ENCODE measurements around the gene CEP55. TPM values are rescaled to one million over a fixed set of nuclear protein-coding genes. Genes with fewer than 3 reads are reported as not detected.

Gene CEP55
- total and polyA plus RNA-seq, 10 of the 15 experiments (the other 5 are each of a cell fraction or from before 2014, with no cell fraction given), result 14.6 to 83.6 (median 52.0) TPM

GRCh38 chr10:93496322-93497041 lies at the start of gene CEP55 (continued):
- TF ChIP-seq, protein P1, sequence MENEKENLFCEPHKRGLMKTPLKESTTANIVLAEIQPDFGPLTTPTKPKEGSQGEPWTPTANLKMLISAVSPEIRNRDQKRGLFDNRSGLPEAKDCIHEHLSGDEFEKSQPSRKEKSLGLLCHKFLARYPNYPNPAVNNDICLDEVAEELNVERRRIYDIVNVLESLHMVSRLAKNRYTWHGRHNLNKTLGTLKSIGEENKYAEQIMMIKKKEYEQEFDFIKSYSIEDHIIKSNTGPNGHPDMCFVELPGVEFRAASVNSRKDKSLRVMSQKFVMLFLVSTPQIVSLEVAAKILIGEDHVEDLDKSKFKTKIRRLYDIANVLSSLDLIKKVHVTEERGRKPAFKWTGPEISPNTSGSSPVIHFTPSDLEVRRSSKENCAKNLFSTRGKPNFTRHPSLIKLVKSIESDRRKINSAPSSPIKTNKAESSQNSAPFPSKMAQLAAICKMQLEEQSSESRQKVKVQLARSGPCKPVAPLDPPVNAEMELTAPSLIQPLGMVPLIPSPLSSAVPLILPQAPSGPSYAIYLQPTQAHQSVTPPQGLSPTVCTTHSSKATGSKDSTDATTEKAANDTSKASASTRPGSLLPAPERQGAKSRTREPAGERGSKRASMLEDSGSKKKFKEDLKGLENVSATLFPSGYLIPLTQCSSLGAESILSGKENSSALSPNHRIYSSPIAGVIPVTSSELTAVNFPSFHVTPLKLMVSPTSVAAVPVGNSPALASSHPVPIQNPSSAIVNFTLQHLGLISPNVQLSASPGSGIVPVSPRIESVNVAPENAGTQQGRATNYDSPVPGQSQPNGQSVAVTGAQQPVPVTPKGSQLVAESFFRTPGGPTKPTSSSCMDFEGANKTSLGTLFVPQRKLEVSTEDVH (IDR thresholded peaks at IDR 0.05; ENCODE audit: low read depth, partially characterized antibody), result no peak
- TF ChIP-seq NFYB (IDR thresholded peaks at IDR 0.05; ENCODE audit: insufficient read depth, low read depth, low read length) (peak; percentile 73), GABPA (IDR thresholded peaks at IDR 0.05; ENCODE audit: low read depth) (peak; percentile 83), ZNF24 (IDR thresholded peaks at IDR 0.05) (no peak), HDAC2 (IDR thresholded peaks at IDR 0.05) (no peak; the same call in 1 of the 2 replicates), SMAD5 (IDR thresholded peaks at IDR 0.05; ENCODE audit: low read depth) (no peak), KLF5 (IDR thresholded peaks at IDR 0.05; ENCODE audit: partially characterized antibody) (no peak)
- TF ChIP-seq, protein P2, sequence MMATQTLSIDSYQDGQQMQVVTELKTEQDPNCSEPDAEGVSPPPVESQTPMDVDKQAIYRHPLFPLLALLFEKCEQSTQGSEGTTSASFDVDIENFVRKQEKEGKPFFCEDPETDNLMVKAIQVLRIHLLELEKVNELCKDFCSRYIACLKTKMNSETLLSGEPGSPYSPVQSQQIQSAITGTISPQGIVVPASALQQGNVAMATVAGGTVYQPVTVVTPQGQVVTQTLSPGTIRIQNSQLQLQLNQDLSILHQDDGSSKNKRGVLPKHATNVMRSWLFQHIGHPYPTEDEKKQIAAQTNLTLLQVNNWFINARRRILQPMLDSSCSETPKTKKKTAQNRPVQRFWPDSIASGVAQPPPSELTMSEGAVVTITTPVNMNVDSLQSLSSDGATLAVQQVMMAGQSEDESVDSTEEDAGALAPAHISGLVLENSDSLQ (IDR thresholded peaks at IDR 0.05), result peak; percentile 76

DNA sequence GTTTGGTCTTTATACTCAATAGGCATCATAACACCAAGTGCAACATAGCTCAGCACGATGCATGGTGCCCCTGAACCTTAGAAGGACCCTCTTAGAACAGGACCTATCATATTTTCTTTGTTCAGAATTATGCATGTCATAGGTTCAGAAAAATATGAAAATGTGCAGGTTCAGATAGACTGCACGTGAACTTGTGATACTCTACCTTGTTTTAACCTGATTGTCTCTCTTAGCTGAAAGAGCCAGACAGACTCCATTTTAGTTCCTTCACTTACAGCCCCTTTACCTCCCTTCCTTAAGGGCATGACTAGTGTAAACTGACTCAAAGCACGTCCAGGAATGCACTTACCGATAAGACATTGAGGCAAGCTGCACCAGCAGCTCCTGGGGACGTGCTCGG lies 49.4 kb upstream of the CEP55 start:
- intact Hi-C loops (cut with micrococcal nuclease; ENCODE audit: unreplicated experiment) (no loop called here), in situ Hi-C loops (cut with MboI) (no loop called here)
- Histone ChIP-seq H3K9me3 (replicated peaks; ENCODE audit: control insufficient read depth, insufficient read depth, low read length) (no peaks in the 10 kb centered on the region), H3K36me3 (ENCODE audit: control insufficient read depth in 2 of 2, insufficient read depth in 2 of 2, low read length in 1 of 2) (no peaks in the 10 kb centered on the region), H3K79me2 (ENCODE audit: control insufficient read depth, insufficient read depth, low read length) (no peaks in the 10 kb centered on the region), H3K27me3 (replicated peaks in 1 of 2; ENCODE audit: control insufficient read depth in 2 of 2, insufficient read depth in 2 of 2, low read length in 1 of 2) (no peaks in the 10 kb centered on the region), H3K4me3 (no peak overlapping the region), H4K20me1 (ENCODE audit: control insufficient read depth, insufficient read depth) (no peaks in the 10 kb centered on the region), H3K9ac (ENCODE audit: control insufficient read depth, insufficient read depth, low read length) (no peak overlapping the region), H3K4me1 (ENCODE audit: control insufficient read depth, insufficient read depth, low read length) (no peaks in the 10 kb centered on the region), H3K27ac (ENCODE audit: control insufficient read depth, insufficient read depth) (no peak overlapping the region), H3K4me2 (ENCODE audit: control insufficient read depth, insufficient read depth) (no peak overlapping the region), H2AFZ (ENCODE audit: control insufficient read depth, low read depth, low read length) (no peak overlapping the region)
- FAIRE-seq (no peak), DNase-seq (ENCODE audit: low read depth, low spot score) (no peak), ATAC-seq (no peak)
- ChIA-PET SMC1A (ENCODE audit: uncharacterized antibody, unreplicated experiment) (no interaction called here), RAD21 (ENCODE audit: unreplicated experiment) (interaction anchor here (0.7 kb wide), 1 partner anchor 28 kb away, joined by 3 read pairs; no protein-coding TSS in a partner anchor), POLR2A (no interaction called here), CTCF (interaction anchor here (2.6 kb wide), 1 partner anchor 35 kb away, joined by 10 read pairs; the partner anchor contains the start of gene MYOF)
- WGBS (ENCODE audit: insufficient coverage, insufficient replicate concordance, low lambda C conversion rate, missing lambda C conversion rate), result 38% methylated on average over 6 of the region's 6 CpGs
- BruUV-seq (replicated peaks), result no TSS peak
- TF ChIP-seq RFX5 (IDR thresholded peaks at IDR 0.05; ENCODE audit: low read depth, low read length) (no peak), BACH1 (IDR thresholded peaks at IDR 0.05; ENCODE audit: borderline replicate concordance) (no peak), NFXL1 (IDR thresholded peaks at IDR 0.05; ENCODE audit: borderline replicate concordance) (no peak), RAD21 (IDR thresholded peaks at IDR 0.05; ENCODE audit: insufficient read depth, low read depth, low read length) (no peak), NFYB (IDR thresholded peaks at IDR 0.05; ENCODE audit: insufficient read depth, low read depth, low read length) (no peak)
- TF ChIP-seq, protein P3, sequence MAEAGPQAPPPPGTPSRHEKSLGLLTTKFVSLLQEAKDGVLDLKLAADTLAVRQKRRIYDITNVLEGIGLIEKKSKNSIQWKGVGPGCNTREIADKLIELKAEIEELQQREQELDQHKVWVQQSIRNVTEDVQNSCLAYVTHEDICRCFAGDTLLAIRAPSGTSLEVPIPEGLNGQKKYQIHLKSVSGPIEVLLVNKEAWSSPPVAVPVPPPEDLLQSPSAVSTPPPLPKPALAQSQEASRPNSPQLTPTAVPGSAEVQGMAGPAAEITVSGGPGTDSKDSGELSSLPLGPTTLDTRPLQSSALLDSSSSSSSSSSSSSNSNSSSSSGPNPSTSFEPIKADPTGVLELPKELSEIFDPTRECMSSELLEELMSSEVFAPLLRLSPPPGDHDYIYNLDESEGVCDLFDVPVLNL (IDR thresholded peaks at IDR 0.05; ENCODE audit: low read depth, low read length), result no peak

All from GM12878 (cell line).